GM19467 (cell line): ENCODE results near the gene ASB1.

Experiments used
- ATAC-seq: cut with Tn5 transposase; IDR thresholded peaks from one replicate; pipeline ENCODE4 v1.9.1; 2021; ENCODE audit warnings: mild to moderate bottlenecking, moderate library complexity; ENCODE audit not compliant: unreplicated experiment

ASB1 gene, protein sequence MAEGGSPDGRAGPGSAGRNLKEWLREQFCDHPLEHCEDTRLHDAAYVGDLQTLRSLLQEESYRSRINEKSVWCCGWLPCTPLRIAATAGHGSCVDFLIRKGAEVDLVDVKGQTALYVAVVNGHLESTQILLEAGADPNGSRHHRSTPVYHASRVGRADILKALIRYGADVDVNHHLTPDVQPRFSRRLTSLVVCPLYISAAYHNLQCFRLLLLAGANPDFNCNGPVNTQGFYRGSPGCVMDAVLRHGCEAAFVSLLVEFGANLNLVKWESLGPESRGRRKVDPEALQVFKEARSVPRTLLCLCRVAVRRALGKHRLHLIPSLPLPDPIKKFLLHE

DNA sequence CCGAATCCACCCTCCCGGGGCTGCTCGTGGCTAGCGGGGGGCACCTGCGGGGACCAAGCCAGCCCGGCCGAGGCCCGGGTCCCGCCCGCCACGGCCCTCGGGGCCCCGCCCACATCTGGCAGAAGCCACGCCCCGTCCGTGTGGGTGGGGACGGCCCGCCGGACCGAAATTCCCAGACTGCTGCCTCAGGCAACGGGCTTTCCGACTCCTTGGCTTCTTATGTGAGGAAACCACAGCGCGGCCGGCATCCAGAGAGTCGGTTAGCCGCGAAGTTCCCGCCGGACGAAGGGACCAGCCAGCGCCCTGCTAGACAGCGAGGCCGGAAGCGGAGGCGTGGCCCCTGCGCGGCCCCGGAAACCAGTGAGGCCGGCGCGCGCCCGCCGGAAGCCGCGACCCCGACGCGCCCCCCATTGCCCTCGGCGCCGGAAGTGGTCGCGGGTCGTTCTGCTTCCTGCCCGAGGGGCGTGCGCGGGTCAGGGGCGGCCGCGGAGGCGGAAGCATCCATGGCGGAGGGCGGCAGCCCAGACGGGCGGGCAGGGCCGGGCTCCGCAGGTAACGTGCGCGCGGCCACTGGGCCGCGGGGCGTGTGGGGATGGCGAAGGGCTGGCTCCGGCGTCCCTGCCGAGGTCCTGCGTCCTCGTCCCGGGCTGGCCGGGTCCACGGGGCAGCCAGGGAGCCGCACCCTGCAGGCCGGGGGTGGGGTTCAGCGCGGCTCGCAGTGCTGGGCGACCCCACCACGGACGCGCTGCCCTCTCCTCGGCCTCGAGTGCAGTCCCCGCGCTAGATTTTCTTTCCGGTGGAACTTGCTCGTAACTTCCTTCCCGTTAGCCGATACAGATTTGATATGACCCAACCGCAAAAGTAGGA lies at the start of gene ASB1:
Gene ASB1, plus strand, starts transcription at position 360 of the 867 bp plus-strand sequence. Its CDS starts 144 bp downstream, at position 504.
- ATAC-seq: peak; percentile 83

- no peak for ATAC-seq
Observed at GRCh38 chr2:238378230-238379095, 48.3 kb upstream of the ASB1 start.

DNA sequence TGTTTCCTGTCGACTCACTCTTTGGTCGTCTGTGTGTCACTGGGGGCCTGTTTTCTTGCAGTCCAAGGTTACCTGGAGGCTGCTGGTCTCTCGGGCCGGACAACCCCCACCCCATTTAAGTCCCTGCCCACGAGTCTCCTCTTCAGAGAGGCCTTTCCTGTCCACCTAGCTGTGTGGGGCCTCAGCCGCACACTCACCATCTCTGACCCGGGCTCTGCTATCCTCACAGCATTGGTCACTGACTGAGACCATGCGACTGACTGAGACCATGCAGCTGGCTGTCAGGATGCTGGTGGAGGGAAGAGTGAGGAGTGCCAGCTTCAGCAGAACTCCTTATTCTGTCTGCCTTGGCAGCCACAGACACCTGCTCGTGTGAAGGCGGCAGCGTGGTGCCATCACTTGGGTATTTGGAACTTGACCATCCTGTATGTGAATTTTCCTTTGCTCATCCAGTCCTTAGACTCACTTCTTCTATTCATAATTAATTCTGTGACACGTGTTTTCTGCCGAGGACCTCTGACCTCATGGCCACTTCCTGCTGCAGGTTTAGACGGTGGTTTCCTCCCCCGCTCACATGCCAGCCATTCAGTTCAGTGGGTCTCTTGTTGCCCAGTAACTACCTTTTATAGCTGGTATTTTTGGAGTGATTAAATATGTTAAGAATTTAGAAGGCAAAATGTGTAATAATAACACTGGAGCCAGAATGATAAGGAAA lies 47.5 kb upstream of the ASB1 start:
- no peak for ATAC-seq

- no peak for ATAC-seq
Observed at GRCh38 chr2:238380336-238380735, 46.4 kb upstream of the ASB1 start.

DNA sequence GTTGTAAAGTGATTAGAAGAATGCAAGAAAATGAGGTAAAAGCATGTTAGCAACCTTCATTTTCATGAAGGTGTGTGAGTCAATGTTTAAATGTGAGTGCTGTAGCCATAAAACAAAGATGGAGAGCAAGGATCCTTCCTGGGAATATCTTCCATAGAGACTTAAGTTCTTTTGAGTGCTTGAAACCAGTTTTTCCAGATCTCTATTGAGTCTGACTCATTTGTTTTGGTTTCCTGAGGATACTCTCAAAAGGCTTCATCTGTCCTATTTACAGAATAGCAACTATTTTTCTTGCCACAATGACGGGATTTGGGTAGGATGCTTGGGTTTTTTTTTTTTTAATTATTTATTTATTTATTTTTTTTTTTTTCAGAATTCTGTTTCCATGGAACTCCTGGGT lies 45.9 kb upstream of the ASB1 start:
- no peak for ATAC-seq

GRCh38 chr2:238381341-238382115 lies 45.2 kb upstream of the ASB1 start:
- no peak for ATAC-seq

DNA sequence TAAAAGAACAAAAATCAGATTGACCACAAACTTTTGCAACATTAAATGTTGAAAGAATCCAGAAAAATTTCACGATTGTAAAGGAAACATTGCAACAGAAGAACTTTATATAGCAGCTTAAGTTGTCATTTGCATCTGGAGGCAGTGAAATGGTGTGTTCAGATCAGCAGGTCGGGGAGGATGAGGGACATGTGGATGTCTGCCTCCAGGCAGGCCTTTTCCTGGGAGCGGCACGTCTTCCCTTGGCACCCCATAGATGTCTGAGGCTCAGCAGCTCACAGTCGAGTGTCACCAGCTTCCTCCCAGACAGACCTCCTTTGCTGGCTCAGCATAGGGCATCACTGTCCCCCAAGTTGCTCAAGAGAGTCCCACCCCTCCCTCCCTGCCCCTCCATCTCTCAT lies 44.3 kb upstream of the ASB1 start:
- no peak for ATAC-seq

GRCh38 chr2:238383135-238383534 lies 43.6 kb upstream of the ASB1 start:
- no peak for ATAC-seq

DNA sequence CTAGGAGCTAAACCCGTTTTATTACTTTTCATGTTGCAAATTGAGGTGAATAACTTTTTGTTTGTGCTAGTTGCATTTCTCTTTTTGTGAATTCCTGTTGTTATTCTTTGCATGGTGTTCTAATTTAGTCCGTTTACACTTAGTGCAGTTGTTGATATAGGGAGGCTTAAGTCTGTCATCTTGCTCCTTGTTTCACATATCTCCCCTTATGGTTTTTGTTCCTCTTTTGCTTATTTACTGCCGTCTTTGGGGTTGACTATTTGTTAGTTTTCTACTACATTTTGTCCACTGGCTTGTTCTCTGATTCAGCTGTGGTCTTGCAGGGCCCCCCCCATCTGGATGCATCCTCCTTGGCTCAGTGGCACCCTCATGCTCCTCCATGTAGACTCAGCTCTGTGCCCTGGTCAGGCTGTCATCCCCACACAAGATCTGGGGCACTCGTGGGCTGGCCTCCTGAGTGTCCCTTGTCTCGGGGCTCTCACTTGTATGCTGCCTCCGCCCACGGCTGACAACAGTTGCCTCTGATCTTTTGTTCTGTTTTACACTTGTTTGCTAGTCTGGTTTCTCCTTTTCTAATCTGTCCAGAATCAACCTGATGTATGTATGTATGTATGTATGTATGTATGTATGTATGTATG lies 42.9 kb upstream of the ASB1 start:
- ATAC-seq: no peak

DNA sequence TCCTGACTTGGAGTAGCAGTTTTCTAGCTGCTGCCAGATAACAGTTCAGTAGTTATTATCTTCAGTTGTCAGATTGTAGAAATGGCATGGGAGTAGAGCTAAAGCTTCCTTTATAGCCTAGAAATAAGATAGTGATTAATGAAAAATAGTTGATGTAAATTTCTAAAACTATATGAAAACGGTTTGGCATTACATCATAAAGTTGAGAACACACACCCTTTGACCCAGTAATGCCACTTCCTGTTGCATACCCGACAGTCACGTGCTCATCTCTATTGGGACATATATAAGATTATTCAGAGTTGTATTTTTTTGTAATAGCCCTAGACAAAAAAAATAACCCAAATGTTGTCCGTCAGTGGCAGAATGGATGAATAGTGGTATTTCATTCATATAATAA lies 39.4 kb upstream of the ASB1 start:
- ATAC-seq: no peak

GRCh38 chr2:238388794-238389193 lies 37.9 kb upstream of the ASB1 start:
- no peak for ATAC-seq

- ATAC-seq: no peak
Observed at GRCh38 chr2:238389988-238390589, 36.6 kb upstream of the ASB1 start.

DNA sequence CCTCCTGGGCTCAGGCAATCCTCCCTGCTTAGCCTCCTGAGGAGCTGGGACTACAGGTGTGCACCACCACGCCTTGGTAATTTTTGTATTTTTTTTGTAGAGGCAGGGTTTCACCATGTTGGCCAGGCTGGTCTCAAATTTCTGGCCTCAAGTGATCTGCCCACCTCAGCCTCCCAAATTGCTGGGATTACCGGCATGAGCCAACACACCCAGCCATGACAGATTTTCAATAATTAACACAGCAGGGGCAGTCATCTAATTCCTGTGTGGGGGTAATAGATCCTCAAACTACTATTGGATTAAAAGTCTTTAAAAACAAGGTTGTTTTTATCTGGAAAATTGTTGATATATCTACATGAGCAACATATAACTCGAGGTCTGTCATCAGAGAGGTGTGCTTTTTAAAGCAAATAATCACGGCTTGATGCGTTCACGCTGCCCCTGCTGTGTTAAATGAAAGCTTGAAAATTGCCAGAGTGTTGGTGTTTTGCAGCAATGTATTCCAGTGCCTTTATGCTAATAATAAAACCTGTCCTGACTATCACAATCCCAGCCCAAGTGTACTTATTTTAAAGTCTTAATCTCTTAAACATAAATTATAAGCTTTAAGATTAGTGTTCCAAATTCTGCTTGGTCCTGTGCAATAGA lies 35.6 kb upstream of the ASB1 start:
- ATAC-seq: no peak

DNA sequence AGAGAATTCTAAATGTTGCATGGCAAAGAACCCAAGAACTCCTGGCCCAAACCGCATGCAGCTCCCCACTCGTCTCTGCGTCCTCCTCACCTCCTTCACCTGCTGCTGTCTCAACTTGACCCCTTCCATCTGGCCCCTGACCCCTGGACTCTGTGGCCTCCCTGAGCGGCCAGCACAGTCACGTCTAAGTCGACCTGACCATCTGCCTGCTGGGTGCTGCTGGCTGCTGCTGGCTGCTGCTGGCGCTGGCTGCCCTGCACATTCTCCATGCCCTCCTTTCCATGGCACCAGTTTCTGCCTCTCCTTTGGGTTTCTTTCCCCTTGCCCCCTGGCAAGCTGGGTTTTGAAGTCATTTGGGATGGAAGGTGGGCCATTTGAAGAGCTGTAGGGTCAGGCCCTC lies 30.1 kb upstream of the ASB1 start:
- no peak for ATAC-seq

- ATAC-seq: no peak
Observed at GRCh38 chr2:238397356-238397755, 29.4 kb upstream of the ASB1 start.

- no peak for ATAC-seq
Observed at GRCh38 chr2:238398577-238398976, 28.1 kb upstream of the ASB1 start.

DNA sequence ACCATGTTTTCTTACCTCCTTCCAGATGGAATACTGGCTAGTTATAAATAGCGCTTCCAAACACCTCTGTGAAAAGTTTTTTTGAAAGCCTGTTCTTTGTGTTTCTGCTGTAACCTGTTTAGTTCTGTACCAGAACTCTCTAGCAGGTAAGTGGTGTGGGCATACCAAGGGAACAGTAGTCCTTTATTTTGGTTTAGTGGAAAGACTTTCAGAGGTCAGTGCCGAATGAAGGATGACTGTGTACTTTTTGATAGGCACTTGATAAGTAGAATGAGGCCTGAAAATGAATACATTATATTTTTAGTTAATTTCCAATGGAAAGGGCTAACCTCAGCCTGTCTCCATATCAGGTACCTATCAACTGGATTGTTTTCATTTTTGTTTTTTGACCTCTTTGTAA lies 27.6 kb upstream of the ASB1 start:
- ATAC-seq: no peak

GRCh38 chr2:238401551-238401950 lies 25.2 kb upstream of the ASB1 start:
- no peak for ATAC-seq
